ENCODE data around the gene DPY19L3.

DPY19L3 gene

GRCh38 chr19:32532233-32532632 lies 126.7 kb downstream of the DPY19L3 start:
- POLR2A ChIA-PET: no interaction called here
- TF ChIP-seq, protein P1, sequence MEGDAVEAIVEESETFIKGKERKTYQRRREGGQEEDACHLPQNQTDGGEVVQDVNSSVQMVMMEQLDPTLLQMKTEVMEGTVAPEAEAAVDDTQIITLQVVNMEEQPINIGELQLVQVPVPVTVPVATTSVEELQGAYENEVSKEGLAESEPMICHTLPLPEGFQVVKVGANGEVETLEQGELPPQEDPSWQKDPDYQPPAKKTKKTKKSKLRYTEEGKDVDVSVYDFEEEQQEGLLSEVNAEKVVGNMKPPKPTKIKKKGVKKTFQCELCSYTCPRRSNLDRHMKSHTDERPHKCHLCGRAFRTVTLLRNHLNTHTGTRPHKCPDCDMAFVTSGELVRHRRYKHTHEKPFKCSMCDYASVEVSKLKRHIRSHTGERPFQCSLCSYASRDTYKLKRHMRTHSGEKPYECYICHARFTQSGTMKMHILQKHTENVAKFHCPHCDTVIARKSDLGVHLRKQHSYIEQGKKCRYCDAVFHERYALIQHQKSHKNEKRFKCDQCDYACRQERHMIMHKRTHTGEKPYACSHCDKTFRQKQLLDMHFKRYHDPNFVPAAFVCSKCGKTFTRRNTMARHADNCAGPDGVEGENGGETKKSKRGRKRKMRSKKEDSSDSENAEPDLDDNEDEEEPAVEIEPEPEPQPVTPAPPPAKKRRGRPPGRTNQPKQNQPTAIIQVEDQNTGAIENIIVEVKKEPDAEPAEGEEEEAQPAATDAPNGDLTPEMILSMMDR (IDR thresholded peaks at IDR 0.05; ENCODE audit: insufficient read depth, low read length, missing control alignments): no peak
- CTCF ChIA-PET: no interaction called here
- no peak for DNase-seq (ENCODE audit: low read depth, low spot score)
- H3K4me3 ChIP-seq (ENCODE audit: low read depth, low read length): no peak overlapping the region

Measured in AG04449 (cell line).